ENCODE measurements around the gene UBA7.

- no peak for TF ChIP-seq EP300 (IDR thresholded peaks at IDR 0.05; ENCODE audit: low read depth)
- TF ChIP-seq CTCF (IDR thresholded peaks at IDR 0.05): no peak
- no peak for TF ChIP-seq POLR2AphosphoS5 (IDR thresholded peaks at IDR 0.05)
Measured at GRCh38 chr3:49757197-49757596, 56.6 kb downstream of the UBA7 start.

Measured in transverse colon (tissue), 4 donors.